ENCODE measurements around the gene REC114. TPM values are rescaled to one million over a fixed set of nuclear protein-coding genes. Genes with fewer than 3 reads are reported as not detected.

Gene REC114
- total and polyA plus RNA-seq, 8 donors, result 0.20 to 0.24 TPM; not detected in 6

GRCh38 chr15:73601451-73602445, 158.8 kb downstream of the REC114 start:
- peaks cover 32 to 79% of the 10 kb centered on the region in 2 donors for H3K4me1 ChIP-seq

GRCh38 chr15:73602446-73602843, 159.5 kb downstream of the REC114 start:
- ATAC-seq, result no peak
- no peak for TF ChIP-seq CTCF (IDR thresholded peaks at IDR 0.05)
- intact Hi-C loops (cut with DNase I), result no loop called here
- Histone ChIP-seq H3K4me1 (peaks cover 34 to 79% of the 10 kb centered on the region in 2 donors), H3K9me3 (no peaks in the 10 kb centered on the region), H3K36me3 (peaks cover 0 to under 1% of the 10 kb centered on the region in 2 donors), H3K4me3 (no peak overlapping the region), H3K27ac (peak overlapping the region; percentile 54 to 58), H3K27me3 (no peaks in the 10 kb centered on the region)
- no peak for DNase-seq

More at GRCh38 chr15:73601451-73602445, 158.8 kb downstream of the REC114 start:
- ATAC-seq, result peak; percentile 85
- intact Hi-C loops (cut with DNase I), result no loop called here
- H3K9me3 ChIP-seq, result no peaks in the 10 kb centered on the region
- no peak for TF ChIP-seq CTCF (IDR thresholded peaks at IDR 0.05)
- no peak overlapping the region for H3K4me3 ChIP-seq
- DNase-seq, result peak in 3 of 4 donors; percentile 44 to 87 (median 76)
- peak overlapping the region; percentile 54 to 58 for H3K27ac ChIP-seq
- H3K36me3 ChIP-seq, result peaks cover 0 to 8% of the 10 kb centered on the region in 2 donors
- no peaks in the 10 kb centered on the region for H3K27me3 ChIP-seq

- no peak for DNase-seq
- Histone ChIP-seq H3K27me3 (no peaks in the 10 kb centered on the region), H3K9me3 (no peaks in the 10 kb centered on the region), H3K36me3 (no peaks in the 10 kb centered on the region), H3K4me1 (peaks cover 40 to 81% of the 10 kb centered on the region in 2 donors), H3K4me3 (no peak overlapping the region), H3K27ac (peak overlapping the region; percentile 54 to 58)
- TF ChIP-seq CTCF (IDR thresholded peaks at IDR 0.05), result no peak
- intact Hi-C loops (cut with DNase I), result no loop called here
- ATAC-seq, result no peak
These were observed 160.0 kb downstream of the REC114 start for GRCh38 chr15:73602992-73603391.

- ATAC-seq (no peak), DNase-seq (no peak)
- H3K27me3 ChIP-seq, result no peaks in the 10 kb centered on the region
- H3K4me1 ChIP-seq, result peaks cover 46 to 81% of the 10 kb centered on the region in 2 donors
- H3K36me3 ChIP-seq, result no peaks in the 10 kb centered on the region
- H3K4me3 ChIP-seq, result no peak overlapping the region
- no peaks in the 10 kb centered on the region for H3K9me3 ChIP-seq
- no peak for TF ChIP-seq CTCF (IDR thresholded peaks at IDR 0.05)
- intact Hi-C loops (cut with DNase I), result no loop called here
- H3K27ac ChIP-seq, result no peak overlapping the region
These were observed 161.5 kb downstream of the REC114 start for GRCh38 chr15:73604477-73604876.

GRCh38 chr15:73605759-73606436, 162.9 kb downstream of the REC114 start:
- Histone ChIP-seq H3K27ac (no peak overlapping the region), H3K4me3 (no peak overlapping the region), H3K9me3 (no peaks in the 10 kb centered on the region), H3K4me1 (peaks cover 39 to 79% of the 10 kb centered on the region in 2 donors), H3K36me3 (no peaks in the 10 kb centered on the region), H3K27me3 (no peaks in the 10 kb centered on the region)
- DNase-seq, result no peak
- no peak for TF ChIP-seq CTCF (IDR thresholded peaks at IDR 0.05)
- no peak for ATAC-seq
- intact Hi-C loops (cut with DNase I), result no loop called here
